COLO668 (cell line): Measurements from ENCODE around the gene KARS1.
A peak's percentile ranks its signal among the peaks of the same experiment; 100 is the strongest.
"Not testable (repeated sequence)": the region's sequence is repeated elsewhere in the genome, so short reads cannot be mapped to it uniquely, and the experiment has no call there.

Experiments used
- DNase-seq: peaks from one replicate; lab custom pipeline; 2025; ENCODE audit not compliant: unreplicated experiment; lab: John Stamatoyannopoulos, UW

Gene KARS1

DNA sequence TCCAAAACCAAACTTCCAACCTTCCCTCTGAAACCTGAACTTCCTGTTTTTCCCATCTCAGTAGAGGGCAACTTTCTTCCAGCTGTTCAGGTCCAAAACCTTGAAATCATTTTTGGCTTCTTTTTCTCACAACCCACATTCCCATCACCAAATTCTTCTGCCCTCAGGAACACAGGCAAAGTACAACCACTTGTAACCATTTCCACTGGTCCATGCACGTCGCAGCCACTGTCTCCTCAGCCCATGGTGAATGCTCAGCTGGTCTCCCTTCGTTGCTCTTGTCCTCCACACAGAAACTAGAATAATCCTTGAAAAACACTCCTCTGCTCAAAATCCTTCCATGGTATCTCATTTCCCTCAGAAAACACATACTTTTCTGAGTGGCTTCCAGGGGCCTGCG, 20.7 kb downstream of the KARS1 start:
- no peak for DNase-seq

DNA sequence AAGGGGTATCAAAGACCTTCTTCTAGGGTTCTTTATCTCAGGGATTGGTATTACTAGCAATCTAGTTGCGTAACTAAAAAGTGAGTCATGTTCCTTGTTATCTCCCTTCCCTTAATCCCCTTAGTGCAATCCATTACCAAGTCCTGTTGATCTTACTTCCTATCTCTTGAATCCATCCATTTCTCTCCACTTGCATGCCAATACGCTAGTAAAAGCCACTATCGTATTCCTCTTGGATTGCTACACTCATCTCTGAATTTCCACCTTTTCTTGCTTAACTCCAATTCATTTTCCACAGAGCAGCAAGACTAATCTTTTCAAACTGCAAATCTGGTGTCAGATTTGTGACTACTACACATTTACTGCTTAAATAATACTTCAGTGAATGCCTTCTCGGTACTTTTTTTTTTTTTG, 22.5 kb downstream of the KARS1 start:
- DNase-seq: no peak

DNA sequence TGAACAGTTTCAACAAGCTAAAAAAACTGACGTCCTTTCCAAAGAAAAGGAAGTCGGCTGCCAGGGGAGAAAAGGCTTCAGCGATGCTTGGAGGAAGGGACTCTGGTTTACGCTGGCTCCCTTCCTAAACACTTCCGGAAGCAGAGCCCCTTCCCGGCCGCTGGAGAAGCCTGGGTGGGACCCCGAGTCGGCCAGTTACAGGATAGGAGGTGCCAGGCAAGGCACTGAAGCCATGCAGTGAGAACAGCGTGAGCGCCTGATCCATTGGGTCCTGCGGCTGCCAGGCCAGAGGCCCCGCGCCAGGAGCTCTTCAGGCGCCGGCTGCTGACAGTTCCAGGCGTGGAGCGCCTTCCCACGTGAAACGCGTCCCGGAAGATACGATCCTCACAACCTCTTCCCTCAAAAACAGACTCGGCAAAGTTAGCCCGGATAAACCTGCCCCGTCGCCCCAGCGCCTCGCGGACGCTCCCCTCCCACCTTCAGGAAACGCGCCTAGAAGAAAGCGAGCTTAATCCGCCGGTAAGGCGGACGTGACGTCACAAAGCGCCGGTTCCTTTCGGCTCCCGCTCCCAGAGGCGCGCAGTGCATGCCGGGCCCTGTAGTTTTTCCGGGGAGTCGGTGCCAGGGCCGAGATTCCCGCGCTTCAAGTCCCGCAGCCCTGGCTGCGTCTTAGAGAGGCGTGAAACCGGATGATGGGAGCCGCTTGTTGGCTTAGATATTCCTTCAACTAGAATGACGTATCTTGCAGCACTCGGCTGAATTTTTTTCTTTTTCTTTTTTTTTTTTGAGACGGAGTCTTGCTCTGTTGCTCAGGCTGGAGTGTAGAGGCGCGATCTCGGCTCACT, 24.5 kb downstream of the KARS1 start, which contains the start of gene ADAT1:
Gene ADAT1 (minus strand): TSS at position 521 of the 845 bp plus-strand sequence. CDS start 2,482 bp downstream, outside the sequence.
- peak; percentile 98 for DNase-seq

DNA sequence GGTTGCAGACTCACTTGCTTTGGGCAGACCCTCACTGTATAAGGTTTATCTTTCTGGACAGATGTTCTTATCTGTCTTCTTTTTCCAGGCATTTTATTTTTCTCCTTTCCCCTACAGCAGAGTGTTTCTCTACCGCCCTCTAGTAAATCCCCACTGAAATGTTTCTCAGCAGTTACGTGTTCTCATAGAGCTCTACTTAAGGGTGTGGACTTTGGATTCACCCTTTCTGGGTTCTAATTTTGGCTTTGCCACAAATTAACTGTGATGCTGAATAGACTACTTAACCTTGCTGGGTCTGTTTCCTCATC, 26.3 kb downstream of the KARS1 start:
- DNase-seq: no peak

DNA sequence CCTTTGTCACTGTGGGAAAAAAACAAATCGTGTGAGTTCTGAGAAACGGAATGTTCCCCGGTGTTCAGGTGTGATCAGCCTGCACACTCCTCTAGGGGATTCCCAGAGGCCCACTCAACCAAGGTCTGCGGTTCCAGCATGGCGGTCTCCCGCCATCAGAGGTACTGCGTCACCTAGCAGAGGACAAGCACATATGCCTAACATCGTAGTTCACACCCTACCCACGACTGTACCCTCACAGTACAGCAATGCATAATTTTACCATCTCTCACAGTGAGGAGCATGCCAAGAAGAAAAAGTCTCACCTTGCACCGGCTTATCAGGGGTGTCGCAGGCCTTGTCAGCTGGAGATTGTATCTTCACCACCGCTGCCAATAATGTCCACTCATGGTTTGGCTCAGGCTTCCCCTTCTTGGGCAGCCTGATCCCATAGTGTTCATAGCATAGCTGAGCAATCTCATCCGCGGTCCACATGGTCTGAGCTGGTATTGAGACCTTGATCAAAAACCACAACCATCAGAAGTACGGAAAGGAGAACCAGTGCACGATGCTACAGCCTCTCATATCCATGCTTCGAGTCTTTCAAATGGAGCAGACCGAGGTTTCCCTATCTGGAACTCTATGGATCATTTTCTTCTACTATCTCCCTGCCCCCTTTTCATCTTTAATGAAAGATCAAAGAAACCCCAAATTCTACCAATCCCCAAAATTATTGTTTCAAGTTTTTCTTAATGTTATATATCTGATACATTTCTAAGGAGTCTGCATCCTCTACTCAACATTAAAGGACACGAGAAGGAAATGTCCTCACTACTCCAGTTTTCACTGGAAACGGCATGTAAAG, 26.9 kb downstream of the KARS1 start:
- DNase-seq: no peak

DNA sequence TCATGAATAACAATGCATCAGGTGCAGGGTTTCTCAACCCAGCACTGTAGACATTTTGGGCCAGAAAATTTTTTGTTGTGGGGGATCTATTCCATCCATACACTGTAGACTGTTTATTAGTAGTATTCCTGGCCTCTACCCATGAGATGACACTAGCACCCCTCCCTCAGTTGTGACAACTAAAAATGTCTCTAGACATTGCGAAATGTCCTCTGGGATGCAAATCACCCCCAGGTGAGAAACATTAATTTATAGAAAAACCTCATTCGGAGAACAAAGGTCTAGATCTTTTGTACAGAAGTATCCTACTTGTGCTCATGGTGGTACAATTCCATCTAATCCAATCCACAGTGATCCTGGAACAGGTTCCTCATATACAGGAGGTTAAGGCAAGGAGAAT, 28.7 kb downstream of the KARS1 start:
- no peak for DNase-seq

DNA sequence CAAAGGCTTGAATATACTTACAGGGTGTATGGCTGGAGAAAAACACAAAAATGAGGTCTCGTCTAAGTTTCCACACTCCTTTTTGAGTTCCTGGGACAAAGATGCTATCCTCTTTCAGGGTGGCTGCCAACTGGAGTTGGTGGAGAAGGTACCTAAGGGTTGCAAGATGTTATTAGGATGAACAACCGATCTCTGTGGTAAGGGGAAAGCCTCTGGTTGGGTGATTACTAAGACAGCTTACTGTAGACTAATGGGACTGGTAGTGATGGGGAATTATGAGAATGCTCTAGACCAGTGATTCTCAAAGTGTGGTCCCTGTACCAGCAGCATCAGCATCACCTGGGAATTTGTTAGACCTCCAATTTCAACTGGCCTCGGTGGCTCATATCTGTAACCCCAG, 30.3 kb downstream of the KARS1 start:
- DNase-seq: no peak

DNA sequence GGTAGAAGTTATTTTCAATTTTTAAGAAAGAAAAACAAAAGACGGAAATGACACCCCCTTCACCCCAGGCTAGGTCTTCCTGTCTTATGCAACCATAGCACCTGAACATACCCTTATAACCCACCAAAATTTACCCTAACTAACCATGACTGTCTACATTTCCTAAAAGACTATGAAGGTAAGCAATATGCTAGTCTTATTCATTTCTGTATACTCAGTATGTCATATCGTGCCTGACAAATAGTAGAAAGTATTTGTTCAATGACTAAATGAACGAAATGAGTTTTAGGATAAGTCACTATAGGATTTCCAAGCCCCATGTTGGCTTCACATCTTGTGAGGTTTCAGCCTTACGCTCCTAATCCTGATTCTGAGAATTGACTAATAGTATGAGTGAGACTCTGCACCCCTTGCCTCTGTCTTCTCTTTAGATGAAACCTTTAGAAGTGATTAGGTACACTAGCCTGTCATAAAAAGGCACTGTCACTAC, 30.9 kb downstream of the KARS1 start:
- no peak for DNase-seq

DNA sequence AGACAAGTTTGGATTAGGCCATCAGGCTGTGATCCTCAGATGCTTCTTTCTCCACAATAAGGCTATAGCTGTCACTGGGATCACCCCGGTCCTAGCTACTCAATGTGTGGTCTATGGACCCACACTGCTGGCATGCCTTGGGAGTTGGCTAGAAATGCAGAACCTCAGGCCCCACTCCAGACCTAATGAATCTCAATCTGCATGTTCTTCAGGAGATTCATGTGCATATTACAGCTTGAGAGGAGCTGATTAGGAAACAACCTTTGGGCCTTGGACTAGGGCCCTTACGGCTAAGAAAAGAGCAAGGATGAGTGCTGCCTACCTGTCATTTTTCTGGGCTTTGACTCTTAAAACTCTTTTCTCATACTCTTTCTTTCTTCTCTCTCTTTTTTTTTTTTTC, 31.8 kb downstream of the KARS1 start:
- DNase-seq: no peak

DNA sequence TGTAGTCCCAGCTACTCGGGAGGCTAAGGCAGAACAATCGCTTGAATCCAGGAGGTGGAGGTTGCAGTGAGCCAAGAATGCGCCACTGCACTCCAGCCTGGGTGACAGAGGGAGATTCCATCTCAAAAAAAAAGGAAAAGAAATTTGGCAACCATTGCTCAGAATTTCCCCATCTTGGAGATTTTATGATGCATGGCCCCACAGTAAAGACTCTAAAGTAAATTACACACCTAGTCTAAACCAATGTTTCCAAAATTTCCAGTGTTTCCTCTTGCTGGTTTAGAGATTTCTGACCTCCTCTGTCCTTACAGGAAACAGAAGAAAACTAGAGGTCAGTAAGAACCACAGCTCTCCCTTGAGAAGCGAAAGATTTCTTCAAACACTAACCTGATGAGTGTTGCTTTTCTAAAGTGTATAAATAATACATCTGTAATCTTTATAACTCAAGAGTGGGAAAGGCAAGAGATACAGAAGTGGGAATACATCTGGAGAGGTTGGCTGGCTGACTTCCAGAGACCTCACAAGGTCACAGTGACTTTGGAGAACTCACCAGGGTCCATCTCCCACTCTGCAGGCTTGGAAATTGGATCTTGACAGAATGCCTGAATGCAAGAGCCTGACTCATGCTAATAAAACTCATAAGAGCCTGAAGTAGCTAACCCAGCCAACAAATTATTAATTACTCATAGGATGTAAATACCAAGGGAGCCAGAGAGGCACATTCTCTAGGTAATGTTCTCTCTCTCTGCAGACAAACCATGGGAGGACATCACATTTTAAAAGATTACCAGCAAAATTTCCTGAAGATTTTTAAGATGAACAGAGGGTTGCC, 33.2 kb downstream of the KARS1 start:
- DNase-seq: no peak

DNA sequence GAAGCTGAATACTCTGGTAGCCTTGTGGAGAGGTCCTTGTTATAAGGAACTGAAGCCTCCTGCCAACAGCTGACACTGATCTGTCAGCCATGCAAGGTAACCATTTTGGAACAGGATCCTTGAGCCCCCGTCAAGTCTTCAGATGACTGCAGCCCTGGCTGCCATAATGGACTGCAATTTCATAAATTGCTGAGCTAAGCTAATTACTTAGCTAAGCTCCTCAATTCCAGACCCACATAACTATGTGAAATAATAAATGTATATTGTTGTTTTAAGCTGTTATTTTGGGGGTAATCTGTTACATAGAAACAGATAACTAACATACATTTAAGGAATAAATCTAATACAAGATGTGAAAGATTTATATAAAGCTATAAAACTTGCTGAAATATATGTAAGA, 41.0 kb downstream of the KARS1 start:
- no peak for DNase-seq

DNA sequence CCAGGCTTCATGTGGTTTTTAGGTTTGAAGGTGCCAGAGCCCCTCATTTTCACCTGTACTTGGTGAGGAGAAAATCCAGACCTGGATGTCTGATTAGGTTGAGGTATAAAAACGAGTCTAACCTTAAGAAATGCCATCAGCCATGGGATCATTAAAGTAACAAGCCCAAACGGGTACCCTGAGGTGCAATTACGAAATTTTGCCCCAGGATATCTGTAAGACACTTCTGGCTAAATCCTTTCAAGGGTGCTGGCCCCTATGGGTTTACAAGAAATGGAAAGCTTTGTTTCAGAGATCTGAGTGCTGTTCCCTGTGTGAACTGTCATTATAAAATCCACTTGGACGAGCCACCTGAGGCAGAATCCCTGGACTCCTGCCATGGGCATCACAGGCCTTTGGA, 44.2 kb downstream of the KARS1 start:
- no peak for DNase-seq

DNA sequence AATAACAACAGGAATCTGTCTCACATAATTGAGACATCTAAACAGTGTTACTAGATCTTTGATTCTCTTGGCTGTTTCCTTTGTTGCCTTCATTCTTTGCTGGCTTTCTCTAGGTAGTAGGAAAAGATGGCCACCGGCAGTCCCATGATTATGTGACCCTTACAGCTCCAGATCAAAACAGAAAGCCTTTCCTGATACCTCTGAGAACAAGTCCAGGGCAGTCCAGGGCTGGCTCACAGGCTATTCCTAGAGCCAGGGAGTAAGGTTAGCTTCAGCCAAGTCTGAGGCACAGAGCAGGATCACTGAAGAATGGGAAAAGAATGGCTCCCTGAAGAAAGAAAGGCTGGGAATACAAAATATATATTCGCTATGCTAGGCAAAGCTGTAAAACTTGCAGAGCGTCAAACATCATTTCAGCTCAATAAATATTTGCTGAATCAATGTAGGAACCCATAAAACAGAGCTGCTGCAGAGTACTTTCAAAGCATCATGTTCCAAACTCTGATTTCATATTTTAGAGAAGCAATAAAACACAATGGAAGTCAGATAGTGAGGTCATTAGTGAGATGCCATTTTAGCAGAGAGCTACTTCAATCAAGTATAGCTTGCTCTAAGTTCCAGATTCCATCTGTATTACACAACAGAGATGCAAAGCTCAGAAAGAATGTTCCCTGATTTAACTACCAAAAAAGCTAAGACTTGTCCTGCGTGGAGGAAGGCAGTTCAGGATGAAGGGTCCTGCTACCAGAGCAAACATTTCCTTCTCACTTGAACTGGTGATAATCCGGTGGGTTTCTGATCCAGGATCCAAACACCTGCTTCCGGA, 47.8 kb downstream of the KARS1 start:
- DNase-seq: no peak

DNA sequence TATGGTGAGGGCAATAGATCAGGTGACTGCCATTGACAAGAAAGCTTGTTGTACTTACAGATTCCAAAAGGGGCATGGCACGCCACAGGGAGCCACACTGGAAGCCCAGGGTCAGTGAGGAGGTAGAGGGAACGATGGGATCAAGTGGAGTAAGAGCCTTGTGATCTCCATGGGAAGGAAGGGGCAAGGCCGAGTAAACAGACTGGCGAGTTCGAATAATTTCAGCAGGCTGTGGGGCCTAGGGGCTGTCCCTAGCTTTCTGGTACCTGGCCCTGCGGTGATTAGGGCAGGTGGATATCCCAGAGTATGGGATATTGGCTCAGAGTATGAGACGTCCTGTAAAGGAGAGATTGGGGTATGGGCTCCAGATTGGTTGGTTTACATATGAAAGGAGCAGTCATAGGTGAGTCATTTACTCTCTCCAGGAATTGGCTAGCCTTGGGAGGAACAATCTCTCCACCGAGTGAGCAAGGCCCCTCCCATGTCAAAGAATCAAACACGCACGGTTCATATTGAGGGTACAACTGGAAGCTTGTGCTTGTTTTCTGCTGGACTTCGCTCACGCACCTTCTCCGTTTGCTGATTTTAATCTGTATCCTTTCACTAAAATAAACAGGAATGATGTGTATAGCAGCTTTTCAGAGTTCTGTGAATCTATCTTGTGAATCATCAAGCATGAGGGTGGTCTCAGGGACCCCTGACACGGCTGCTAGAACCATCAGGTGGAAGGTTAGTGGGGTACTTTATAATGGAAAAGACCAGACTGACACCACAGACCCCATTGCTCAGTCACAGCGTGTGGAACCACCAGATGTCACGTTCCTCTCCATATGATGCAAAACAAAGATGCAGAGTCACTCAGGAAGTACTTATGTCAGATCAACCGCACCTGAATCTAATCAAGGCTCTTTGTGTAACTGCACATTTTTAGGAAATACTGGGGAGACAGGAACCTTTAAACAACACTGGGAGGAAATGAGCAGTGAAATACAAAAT, 53.3 kb downstream of the KARS1 start:
- no peak for DNase-seq

DNA sequence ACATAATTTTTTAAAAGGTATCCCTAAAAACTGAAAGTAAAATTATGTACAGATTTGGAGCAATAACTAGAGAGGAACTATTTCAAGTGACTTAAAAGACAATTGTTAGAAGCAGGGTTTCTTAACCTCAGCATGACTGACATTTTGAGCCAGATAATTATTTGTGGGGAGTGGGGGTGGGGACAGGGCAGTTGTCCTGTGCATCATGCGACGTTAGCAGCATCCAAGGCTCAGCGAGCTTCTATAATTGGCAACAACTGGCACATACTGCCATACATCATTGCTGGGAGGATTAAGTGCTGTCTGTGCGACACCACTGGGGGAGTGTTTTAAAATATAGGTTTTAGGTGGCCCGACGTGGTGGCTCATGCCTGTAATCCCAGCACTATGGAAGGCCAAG, 54.2 kb downstream of the KARS1 start:
- no peak for DNase-seq

DNA sequence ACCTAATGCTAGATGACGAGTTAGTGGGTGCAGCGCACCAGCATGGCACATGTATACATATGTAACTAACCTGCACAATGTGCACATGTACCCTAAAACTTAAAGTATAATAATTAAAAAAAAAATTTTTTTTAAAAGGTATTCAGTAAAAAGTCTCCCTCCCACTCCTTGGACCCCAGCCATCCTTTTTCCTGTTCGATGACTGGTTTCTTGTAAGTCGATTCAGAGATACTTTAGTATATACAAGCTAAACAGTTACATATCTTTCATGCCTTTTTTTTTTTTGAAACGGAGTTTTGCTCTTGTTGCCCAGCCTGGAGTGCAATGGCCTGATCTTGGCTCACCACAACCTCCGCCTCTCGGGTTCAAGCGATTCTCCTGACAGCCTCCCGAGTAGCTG, 55.5 kb downstream of the KARS1 start:
- DNase-seq: not testable (repeated sequence)

DNA sequence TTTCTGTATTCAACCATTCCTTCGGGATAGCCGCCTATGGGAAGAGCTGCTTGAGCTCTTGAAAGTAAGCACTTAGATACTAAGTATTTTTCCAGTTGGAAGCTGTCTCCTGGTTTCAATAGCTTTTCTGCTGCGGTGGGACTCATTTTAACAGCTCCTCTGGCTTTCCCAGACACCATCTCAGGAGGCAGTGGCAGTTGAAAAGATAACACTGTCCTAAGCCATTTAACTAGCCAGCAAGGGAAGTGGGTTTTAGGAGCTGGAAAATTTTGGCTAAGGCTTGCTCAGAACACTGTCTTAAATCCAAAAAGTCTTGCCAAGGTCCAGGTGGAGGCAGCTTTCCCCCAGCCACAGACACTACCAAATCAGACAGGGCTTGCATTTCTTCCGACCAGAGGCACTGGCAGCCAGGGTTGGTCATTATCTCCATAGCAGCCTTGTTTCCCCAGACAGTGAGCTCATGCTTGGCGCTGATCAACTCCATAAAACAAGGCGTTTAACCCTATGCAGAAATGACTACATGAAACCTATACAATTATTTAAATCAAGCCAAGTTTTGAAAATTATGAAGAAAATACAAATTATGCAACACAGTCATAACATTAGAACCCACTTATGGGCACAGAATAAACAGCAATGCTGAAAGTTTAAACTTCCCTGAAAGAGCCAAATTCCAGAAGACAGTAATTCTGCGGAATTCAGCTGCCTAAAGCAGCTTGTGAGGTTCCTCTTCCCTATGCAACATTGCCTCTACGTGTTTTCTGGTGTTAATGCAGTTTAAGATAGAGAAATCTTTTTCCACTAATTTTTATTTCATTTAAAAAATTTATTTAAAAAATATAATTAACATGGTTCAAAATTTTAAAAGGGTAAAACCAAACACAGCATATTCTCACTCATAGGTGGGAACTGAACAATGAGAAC, 56.3 kb downstream of the KARS1 start:
- no peak for DNase-seq

DNA sequence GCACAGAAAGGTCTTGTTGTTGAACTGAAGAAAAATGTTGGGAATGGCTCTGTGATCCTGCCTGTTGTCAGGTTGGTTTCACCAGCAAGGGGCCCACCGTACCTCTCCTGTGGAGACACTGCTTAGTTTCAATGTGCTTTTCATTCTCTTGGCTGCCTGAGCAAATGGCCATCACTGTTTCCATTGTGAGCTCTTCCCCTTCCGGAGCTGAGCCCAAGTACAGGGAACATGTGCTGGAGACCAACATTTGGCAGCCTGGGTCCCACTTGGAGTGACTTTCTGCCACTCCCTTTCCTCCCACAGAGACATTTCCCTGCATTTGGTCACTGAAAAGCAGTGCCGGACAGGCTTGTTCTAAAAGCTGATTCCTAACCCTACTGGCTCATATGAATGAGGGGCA, 58.2 kb downstream of the KARS1 start:
- no peak for DNase-seq
